ENCODE results near the gene RHOF.
A peak's percentile ranks its signal among the peaks of the same experiment; 100 is the strongest.
"Not testable (repeated sequence)": the region's sequence is repeated elsewhere in the genome, so short reads cannot be mapped to it uniquely, and the experiment has no call there.

Gene RHOF

DNA sequence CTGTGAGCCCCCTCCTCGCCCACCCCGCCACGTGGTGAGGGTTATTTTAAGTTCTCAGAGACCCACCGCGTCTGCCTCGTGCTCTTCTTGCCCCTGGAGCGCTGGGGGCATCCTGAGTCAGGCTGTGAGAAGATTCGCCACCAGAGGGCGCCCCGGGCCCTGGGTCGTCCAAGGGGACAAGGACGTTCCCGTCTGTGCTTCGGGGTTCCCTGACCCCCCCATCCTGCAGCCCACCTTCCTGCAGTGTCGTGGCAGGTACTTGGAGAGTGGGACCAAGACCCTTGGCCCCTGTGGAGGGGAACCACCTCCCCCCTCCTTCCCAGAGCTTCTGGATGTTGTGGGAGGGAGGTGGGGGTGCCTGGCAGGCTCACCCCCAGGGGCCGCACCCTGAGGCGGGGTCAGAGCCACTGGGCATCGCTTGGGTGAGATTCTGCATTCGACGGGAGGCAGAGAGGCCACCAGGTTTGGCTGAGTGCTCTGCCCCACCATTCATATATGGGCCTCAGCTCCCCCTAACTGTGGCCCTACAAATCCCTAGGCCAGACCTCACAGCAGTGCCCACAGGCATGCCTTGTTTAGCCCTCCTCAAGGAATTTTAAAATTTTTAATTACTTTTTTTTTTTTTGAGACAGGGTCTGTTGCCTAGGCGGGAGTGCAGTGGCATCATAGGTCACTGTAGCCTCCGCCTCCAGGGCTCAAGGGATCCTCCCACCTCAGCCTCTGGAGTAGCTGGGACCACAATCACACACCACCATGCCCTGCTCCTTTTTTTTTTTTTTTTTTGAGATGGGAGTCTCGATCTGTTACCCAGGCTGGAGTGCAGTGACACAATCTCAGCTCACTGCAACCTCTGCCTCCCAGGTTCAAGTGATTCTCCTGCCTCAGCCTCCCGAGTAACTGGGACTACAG, 17.0 kb downstream of the RHOF start:
- DNase-seq (ENCODE audit: extremely low read depth in 1 of 2, low read depth in 1 of 2), result peak; percentile 83 to 94

DNA sequence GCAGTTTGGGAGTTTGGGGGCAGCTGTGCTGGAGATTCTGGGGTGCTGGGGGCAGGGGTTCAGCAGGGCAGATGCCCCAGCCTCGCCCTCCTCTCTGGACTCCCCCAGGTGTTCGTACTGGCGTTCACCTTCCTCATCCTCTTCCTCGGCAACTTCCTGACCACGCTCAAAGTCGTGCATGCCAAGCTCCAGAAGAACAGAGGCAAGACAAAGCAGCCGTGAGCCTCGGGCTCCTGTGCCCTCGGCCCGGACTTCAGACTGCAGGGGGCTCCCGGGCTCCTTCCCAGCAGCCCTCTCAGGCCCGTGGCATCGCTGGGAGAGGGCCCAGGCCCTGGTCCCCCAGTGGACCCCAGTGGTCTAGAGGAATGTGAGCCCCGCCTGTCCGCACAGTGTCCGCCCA, 18.0 kb downstream of the RHOF start:
- no peak for DNase-seq (ENCODE audit: extremely low read depth in 1 of 2, low read depth in 1 of 2)

- DNase-seq (ENCODE audit: extremely low read depth in 1 of 2, low read depth in 1 of 2), result no peak
These were observed 18.5 kb downstream of the RHOF start for GRCh38 chr12:121774968-121775474.

- DNase-seq (ENCODE audit: extremely low read depth in 1 of 2, low read depth in 1 of 2), result peak in 1 of 2 donors; percentile 66
These were observed 20.3 kb downstream of the RHOF start for GRCh38 chr12:121773011-121773777.

GRCh38 chr12:121770813-121771625, 22.5 kb downstream of the RHOF start:
- DNase-seq (ENCODE audit: extremely low read depth in 1 of 2, low read depth in 1 of 2), result no peak

DNA sequence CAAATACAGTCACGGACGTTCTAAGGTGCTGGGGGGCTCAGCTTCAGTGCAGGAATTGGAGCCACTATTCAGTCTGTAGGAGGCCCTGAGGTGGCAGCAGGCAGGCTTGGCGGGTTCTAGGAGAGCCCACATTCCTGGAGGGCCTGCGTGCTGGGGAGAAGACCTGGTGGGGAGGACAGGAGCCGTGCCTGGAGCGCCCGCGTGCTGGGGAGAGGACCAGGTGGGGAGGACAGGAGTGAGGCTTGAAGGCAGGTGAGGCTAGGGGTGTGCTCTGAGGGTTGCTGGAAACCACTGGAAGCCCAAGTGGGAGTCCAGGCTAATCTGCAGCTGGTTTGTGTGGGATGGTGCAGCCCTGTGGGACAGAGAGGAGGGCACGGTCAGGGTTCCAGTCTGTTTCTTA, 23.1 kb downstream of the RHOF start:
- no peak for DNase-seq (ENCODE audit: extremely low read depth in 1 of 2, low read depth in 1 of 2)

- DNase-seq (ENCODE audit: extremely low read depth in 1 of 2, low read depth in 1 of 2), result no peak
These were observed 23.6 kb downstream of the RHOF start for GRCh38 chr12:121769831-121770301.

DNA sequence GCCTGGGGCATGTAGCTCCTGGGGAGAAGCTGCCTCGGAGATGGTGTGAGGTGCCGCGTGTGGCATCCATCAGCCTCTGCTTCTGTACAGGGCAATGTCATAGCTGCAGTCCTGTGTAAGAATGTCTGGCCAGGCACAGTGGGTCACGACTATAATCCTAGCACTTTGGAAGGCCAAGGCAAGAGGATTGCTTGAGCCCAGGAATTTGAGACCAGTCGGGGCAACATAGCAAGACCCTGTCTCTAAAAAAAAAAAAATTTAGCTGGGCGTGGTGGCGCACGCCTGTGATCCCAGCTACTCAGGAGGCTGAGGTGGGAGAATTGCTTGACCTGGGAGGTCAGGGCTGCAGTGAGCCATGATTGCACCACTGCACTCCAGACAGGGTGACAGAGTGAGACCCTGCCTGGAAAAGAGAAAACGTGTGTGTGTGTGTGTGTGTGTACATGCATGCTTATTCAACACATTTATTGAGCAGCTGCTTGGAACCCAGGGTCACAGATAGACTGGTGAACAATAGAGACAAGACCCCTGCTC, 24.1 kb downstream of the RHOF start:
- DNase-seq (ENCODE audit: extremely low read depth in 1 of 2, low read depth in 1 of 2), result no peak

DNA sequence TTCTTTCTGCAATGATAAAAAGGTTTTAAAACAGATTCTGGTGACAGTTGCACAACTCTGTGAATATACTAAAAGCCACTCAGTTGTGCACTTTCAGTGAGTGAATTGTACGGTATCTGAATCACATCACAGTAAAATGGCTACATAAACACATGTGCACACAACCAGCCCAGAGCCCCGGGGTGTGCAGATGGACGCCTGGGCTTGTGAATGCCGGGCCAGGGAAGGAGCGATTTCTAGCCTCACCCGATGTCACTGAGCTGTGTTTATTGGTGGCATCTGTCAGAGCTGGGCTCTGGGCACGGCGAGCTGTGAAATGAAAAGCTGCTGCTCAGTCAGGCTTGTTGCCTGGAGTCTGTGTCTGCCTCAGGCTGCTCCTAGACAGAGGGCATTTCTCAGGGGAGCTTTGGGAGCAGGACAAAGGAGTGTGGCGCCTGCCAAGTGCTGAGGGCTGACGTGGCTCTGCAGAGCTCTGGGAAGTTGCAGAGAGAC, 25.9 kb downstream of the RHOF start:
- no peak for DNase-seq (ENCODE audit: extremely low read depth in 1 of 2, low read depth in 1 of 2)

DNA sequence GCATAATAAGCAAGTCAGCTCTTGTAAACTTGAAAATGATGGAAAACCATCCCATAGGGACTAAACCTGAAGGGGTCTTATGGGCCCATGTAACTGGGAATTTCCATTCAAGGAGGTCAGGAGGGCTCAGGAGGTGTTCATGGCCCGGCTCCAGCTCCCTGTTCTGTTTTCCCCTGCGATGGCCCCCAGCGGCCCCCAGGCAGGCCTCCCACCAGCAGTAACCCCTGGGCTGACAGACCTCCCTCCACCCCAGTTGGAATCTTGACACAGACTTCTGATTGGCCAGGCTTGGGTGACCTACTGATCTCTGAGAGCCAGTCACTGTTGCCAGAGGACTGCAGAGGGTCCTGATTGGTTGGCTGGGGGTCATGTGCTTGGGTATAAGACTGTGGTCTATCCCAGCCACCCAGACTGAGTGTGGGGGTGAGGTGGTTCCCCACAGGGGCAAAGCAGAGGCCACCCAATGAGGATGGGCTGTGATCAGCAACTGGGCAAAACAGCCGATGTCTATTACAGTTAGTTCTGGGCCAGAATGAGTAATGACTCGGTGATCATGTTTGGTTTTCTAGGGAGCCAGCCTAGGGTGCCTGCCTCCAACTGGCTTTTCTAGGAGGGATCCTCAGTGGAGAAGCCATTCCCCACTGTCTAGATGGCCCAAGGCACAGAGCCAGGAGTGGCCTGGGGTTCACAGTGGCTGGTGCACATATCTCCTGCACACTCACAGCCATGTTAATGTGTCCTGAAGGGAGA, 27.0 kb downstream of the RHOF start:
- no peak for DNase-seq (ENCODE audit: extremely low read depth in 1 of 2, low read depth in 1 of 2)

DNA sequence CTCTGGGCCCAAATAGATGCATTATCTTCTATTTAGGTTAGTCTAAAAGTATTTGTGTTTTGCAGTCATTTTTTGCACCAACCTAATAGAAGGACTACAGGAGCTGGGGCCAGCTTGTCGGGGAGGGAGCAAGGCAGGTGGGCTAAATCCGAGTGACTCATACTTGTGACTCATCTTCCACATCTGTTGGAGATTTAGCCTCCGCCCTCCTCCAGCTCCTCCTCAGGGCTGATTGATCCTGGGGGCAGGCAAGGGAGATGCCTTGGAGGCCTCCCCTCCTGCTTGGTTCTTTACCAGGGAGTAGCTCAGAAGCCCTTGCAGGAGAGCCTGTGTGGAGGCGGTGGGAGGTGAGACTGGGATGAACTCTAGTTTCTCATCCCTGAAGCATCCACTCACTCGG, 27.9 kb downstream of the RHOF start:
- no peak for DNase-seq (ENCODE audit: extremely low read depth in 1 of 2, low read depth in 1 of 2)

- no peak for DNase-seq (ENCODE audit: extremely low read depth in 1 of 2, low read depth in 1 of 2)
These were observed 28.7 kb downstream of the RHOF start for GRCh38 chr12:121764808-121765207.

DNA sequence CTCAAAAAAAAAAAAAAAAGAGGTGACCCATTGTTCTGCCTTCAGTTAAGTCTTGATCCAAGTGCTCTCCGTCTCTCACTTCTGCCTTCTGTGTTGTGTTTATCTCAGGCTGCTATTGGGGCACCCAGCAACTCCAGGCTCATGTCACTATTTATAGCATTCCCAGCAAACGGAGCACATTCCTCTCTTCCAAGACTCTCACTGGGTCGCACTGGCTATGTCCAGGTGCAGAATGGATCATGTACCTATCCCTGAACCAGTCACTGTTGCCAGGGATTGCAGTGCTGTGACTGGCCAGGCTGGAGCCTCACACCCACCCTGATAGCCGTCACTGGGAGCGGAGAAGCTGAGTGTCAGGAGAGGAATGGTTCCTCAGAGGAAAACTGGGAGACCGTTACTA, 31.2 kb downstream of the RHOF start:
- no peak for DNase-seq (ENCODE audit: extremely low read depth in 1 of 2, low read depth in 1 of 2)

DNA sequence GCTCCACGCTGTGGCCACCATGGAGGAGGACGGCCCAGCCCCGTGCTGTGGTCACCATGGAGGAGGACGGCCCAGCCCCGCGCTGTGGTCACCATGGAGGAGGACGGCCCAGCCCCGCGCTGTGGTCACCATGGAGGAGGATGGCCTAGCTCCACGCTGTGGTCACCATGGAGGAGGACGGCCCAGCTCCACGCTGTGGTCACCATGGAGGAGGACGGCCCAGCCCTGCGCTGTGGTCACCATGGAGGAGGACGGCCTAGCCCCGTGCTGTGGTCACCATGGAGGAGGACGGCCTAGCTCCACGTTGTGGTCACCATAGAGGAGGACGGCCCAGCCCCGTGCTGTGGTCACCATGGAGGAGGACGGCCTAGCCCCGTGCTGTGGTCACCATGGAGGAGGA, 35.0 kb downstream of the RHOF start:
- not testable (repeated sequence) for DNase-seq (ENCODE audit: extremely low read depth in 1 of 2, low read depth in 1 of 2)

DNA sequence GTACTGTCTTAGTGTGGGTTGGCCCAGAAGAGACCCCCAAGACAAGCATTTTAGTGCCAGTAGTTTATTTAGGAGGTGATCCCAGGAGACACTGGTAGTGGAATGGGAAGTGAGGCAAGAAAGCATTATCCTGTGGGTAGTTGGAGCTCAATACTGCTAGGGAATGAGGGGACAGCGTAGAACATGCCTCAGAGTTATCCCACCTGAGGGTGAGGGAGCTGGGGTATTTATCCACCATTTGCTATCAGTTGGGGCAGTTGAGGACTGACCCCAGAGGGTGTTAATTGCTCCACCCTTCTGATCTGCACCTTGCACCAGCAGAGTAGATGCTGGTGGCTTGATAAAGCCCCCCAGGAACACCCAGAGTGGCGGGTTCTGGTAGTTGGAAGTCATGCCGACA, 37.9 kb downstream of the RHOF start:
- DNase-seq (ENCODE audit: extremely low read depth in 1 of 2, low read depth in 1 of 2), result no peak

- no peak for DNase-seq (ENCODE audit: extremely low read depth in 1 of 2, low read depth in 1 of 2)
These were observed 38.7 kb downstream of the RHOF start for GRCh38 chr12:121754836-121755235.

DNA sequence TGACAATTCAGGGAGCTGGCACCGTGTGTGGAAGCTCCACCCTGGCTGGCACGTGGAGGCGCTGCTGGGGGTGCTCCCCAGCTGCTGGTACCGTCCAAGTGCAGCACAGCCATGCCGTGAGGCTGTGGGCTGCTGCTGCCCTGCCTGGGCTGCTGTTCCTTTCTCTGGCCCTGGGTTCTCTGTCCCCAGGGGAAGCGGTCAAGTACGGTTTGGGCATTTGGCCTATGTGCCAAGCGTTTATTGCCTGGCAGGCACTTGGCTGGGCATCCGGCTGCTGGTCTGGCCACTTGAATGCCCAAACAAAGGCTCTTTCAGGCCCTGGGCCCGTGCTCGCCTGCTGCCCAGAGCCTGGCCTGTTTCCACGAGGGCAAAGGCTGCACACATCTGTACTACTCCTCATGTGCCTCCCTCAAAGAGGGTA, 39.6 kb downstream of the RHOF start:
- no peak for DNase-seq (ENCODE audit: extremely low read depth in 1 of 2, low read depth in 1 of 2)

- no peak for DNase-seq (ENCODE audit: extremely low read depth in 1 of 2, low read depth in 1 of 2)
These were observed 41.6 kb downstream of the RHOF start for GRCh38 chr12:121751749-121752351.

DNA sequence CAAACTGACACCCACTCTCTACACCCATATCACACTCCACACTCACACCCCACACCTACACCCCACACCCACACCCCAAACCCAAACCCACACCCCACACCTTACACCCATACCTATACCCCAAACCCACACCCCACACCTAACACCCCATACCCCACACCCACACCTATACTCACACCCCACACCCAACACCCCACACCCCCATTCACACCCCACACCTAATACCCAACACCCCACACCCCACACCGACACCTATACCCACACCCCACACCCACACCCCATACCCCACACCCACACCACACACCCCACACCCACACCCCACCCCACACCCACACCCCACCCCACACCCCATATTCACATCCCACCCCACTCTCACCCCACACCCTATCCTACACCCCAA, 42.5 kb downstream of the RHOF start:
- DNase-seq (ENCODE audit: extremely low read depth in 1 of 2, low read depth in 1 of 2), result no peak

All from activated CD8-positive, alpha-beta memory T cell treated with anti-CD3 and anti-CD28 coated beads for 1 hour (primary cell).